Transverse colon (tissue), 4 donors: ENCODE results near the gene ARRDC3. TPM values are rescaled to one million over a fixed set of nuclear protein-coding genes. Genes with fewer than 3 reads are reported as not detected.

ENCODE experiments used
- DNase-seq: peaks from one replicate; pipeline ENCODE4 v3.0.0-alpha.2; 2019
- H3K27ac ChIP-seq, 4 donors: fragments of 200-600 bp; sonication (generic); 2 replicates each; pipeline ENCODE4 v1.5.1; 2016 to 2018; ENCODE audit warnings: inconsistent platforms in 4 of 4
- H3K27me3 ChIP-seq: fragments of 200-600 bp; sonication (generic); 2 replicates; pipeline ENCODE4 v1.5.1; 2017; ENCODE audit warnings: inconsistent platforms
- H3K36me3 ChIP-seq, 4 donors: fragments of 200-600 bp; sonication (generic); 2 replicates each; pipeline ENCODE4 v1.5.1; 2017 to 2019; ENCODE audit warnings: inconsistent platforms in 4 of 4
- H3K4me1 ChIP-seq, 4 donors: fragments of 200-600 bp; sonication (generic); 2 replicates each; pipeline ENCODE4 v1.5.1; 2017 to 2020; ENCODE audit warnings: inconsistent platforms in 4 of 4
- H3K4me3 ChIP-seq, 4 donors: fragments of 200-600 bp; sonication (generic); 1 replicate in 1 of 4; 2 replicates in 3 of 4; pipeline versions ENCODE4 v1.5.1 to v1.6.1; 2017 to 2019; ENCODE audit warnings: inconsistent platforms in 4 of 4
- H3K9me3 ChIP-seq, 2 donors: fragments of 200-600 bp; sonication (generic); 2 replicates each; pipeline ENCODE4 v1.5.1; 2017 to 2019; ENCODE audit warnings: inconsistent platforms in 2 of 2
- EP300 ChIP-seq: sonication (generic); formaldehyde crosslinking; IDR thresholded peaks from one replicate; pipeline ENCODE4 v1.6.1; 2017; ENCODE audit warnings: antibody characterized with exemption, low read depth
- POLR2A ChIP-seq: fragments of 450-650 bp; IDR thresholded peaks from one replicate; pipeline ENCODE4 v1.6.1; 2016; ENCODE audit warnings: antibody characterized with exemption, mild to moderate bottlenecking, moderate library complexity
- POLR2AphosphoS5 ChIP-seq, 3 donors: sonication (generic); formaldehyde crosslinking; IDR thresholded peaks; one replicate each; pipeline ENCODE4 v1.6.1; 2016; ENCODE audit warnings: antibody characterized with exemption in 3 of 3
- WGBS, 2 donors: methylation state at CpG; one replicate each; pipeline ENCODE4 v1.1.5; 2018; ENCODE audit warnings: low coverage in 1 of 2; 5-methylcytosine and 5-hydroxymethylcytosine counted together
- in situ Hi-C, 4 donors: fragments of 200-750 bp; cut with MboI; loops; one replicate each; pipeline versions ENCODE4 v1.15.0 to v1.15.1; 2017; ENCODE audit warnings: low sequenced_read_pairs in 3 of 4, low pct_ligation_motif_present in 1 of 4, low pct_unique_long_range_greater_than_20kb in 1 of 4
- intact Hi-C: fragments of 100-400 bp; cut with DNase I; formaldehyde crosslinking; loops from one replicate; pipeline ENCODE4 v1.15.1; 2023; ENCODE audit warnings: low total_unique reads
- total RNA-seq, 4 donors: library from RNA; depleted of rRNA; stranded (reverse); fragments of >200 nt; gene quantifications; one replicate each; pipeline ENCODE4 v1.1.0, GENCODE V29; 2016
- TF ChIP-seq, protein P1 (sequence below), 5 experiments: fragments of 200-600 bp in 3 of 5; fragments of 450-650 bp in 2 of 5; sonication (generic) in 3 of 5; IDR thresholded peaks; 1 replicate in 2 of 5; 2 replicates in 3 of 5; pipeline ENCODE4 v1.5.1; 2016 to 2017; ENCODE audit warnings: antibody characterized with exemption in 5 of 5, inconsistent platforms in 3 of 5, mild to moderate bottlenecking in 2 of 5, moderate library complexity in 1 of 5

The ARRDC3 gene
- total RNA-seq, 4 donors from 2014 or later, result 13.7 to 29.4 (median 27.5) TPM

DNA sequence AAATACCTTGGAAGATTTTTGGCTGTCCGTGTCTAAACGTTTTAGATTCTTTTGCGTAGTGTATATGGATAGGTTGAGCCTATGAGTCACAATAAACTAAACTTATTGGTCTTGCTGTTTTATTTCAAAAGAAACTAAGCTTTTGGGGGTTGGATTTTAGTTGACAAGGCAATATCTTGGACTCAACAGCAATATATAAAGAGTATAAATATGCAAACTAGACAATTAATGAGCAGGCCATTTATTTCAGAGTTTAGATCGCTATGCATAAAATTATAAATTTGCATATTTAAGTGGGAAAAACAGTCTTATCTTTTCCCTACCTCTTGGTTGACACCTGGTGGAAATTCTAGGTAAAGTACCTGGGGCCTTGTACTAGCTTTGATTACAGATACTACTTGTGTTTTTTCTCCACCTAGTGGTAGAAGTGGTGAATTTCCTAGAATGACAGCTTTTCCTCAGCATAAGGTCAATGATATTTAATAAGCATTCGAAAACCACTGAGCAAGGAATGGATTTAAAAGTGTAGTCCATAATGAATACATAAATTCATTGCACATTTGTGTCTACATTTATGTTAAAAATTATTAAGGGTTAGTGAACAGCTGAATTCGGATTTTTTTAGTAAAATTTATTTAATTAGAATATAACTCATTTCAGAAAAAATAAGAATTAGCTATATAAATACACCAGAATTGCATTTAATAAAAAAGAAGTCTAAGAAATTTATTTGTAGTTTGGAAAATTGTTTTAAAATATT, 1.7 kb upstream of the ARRDC3 start:
- H3K4me1 ChIP-seq, result peaks cover 0 to 15% (median 8%) of the 10 kb centered on the region in 4 donors
- no peaks in the 10 kb centered on the region for H3K9me3 ChIP-seq
- TF ChIP-seq, protein P1, sequence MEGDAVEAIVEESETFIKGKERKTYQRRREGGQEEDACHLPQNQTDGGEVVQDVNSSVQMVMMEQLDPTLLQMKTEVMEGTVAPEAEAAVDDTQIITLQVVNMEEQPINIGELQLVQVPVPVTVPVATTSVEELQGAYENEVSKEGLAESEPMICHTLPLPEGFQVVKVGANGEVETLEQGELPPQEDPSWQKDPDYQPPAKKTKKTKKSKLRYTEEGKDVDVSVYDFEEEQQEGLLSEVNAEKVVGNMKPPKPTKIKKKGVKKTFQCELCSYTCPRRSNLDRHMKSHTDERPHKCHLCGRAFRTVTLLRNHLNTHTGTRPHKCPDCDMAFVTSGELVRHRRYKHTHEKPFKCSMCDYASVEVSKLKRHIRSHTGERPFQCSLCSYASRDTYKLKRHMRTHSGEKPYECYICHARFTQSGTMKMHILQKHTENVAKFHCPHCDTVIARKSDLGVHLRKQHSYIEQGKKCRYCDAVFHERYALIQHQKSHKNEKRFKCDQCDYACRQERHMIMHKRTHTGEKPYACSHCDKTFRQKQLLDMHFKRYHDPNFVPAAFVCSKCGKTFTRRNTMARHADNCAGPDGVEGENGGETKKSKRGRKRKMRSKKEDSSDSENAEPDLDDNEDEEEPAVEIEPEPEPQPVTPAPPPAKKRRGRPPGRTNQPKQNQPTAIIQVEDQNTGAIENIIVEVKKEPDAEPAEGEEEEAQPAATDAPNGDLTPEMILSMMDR (IDR thresholded peaks at IDR 0.05), result peak; percentile 97 to 100 (median 98)
- no peak for TF ChIP-seq POLR2A
- peak; percentile 50 for DNase-seq
- H3K36me3 ChIP-seq, result no peaks in the 10 kb centered on the region
- 4 to 5% methylated on average over 6 of the region's 6 CpGs for WGBS, 2 donors
- no peaks in the 10 kb centered on the region for H3K27me3 ChIP-seq
- H3K27ac ChIP-seq, result peak overlapping the region; percentile 97 to 99 (median 98)
- intact Hi-C loops, result loop anchor here (2.0 to 10.0 kb wide), 4 partner anchors 73 to 450 kb away; no protein-coding TSS in a partner anchor
- in situ Hi-C loops, result loop anchor here (5.0 to 25.0 kb wide), 7 partner anchors 100 to 450 kb away; no protein-coding TSS in a partner anchor
- peak overlapping the region in 3 of 4 donors; percentile 68 to 92 (median 73) for H3K4me3 ChIP-seq

- in situ Hi-C loops (loop anchor here (10.0 to 25.0 kb wide), 6 partner anchors 99 to 449 kb away; no protein-coding TSS in a partner anchor), intact Hi-C loops (loop anchor here (2.0 to 10.0 kb wide), 3 partner anchors 72 to 449 kb away; no protein-coding TSS in a partner anchor)
- H3K36me3 ChIP-seq, result no peaks in the 10 kb centered on the region
- H3K4me1 ChIP-seq, result peaks cover 0 to 16% (median 12%) of the 10 kb centered on the region in 4 donors
- peak overlapping the region; percentile 97 to 99 (median 98) for H3K27ac ChIP-seq
- DNase-seq, result peak; percentile 28
- no peaks in the 10 kb centered on the region for H3K9me3 ChIP-seq
- 2 to 7% methylated on average over 7 of the region's 7 CpGs for WGBS, 2 donors
- peak overlapping the region; percentile 40 to 92 (median 70) for H3K4me3 ChIP-seq
- no peaks in the 10 kb centered on the region for H3K27me3 ChIP-seq
- TF ChIP-seq, protein P1 (IDR thresholded peaks at IDR 0.05), result no peak
- no peak for TF ChIP-seq POLR2A
- no peak for TF ChIP-seq POLR2AphosphoS5 (IDR thresholded peaks at IDR 0.05)
- no peak for TF ChIP-seq EP300
These were observed 811 bp upstream of the ARRDC3 start for GRCh38 chr5:91383956-91384300.

DNA sequence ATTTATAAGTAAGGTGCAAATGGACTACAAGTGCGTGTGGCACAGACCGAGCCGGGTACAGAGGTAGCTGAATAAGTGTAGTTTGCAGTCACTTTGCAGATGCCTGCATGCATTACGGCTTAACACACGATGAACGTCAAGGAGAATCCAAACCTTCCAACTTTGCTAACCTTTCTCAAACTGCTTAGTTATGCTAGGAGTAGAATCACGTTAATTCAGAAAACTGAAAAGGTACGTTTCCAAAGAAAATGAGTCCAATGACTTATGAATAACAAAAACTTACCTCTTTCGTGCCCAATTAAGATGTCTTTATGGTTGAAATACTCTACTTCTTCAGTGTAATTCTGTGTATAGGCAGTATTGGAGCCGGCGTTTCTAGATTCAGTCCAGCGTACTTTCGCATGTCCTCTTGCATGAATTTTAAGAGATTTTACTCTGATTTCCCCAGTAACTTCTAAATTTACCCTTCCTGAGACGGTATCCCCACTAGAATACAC, 539 bp downstream of the ARRDC3 start:
- H3K27ac ChIP-seq, result peak overlapping the region; percentile 97 to 99 (median 98)
- DNase-seq, result peak; percentile 46
- 0% methylated on average over 14 of the region's 14 CpGs for WGBS, 2 donors
- in situ Hi-C loops, result loop anchor here (10.0 to 25.0 kb wide), 6 partner anchors 98 to 448 kb away; no protein-coding TSS in a partner anchor
- TF ChIP-seq EP300, result no peak
- TF ChIP-seq, protein P1 (IDR thresholded peaks at IDR 0.05), result no peak
- peak; percentile 9 to 26 (median 21) for TF ChIP-seq POLR2AphosphoS5 (IDR thresholded peaks at IDR 0.05)
- no peak for TF ChIP-seq POLR2A
- no peaks in the 10 kb centered on the region for H3K27me3 ChIP-seq
- H3K9me3 ChIP-seq, result no peaks in the 10 kb centered on the region
- intact Hi-C loops, result loop anchor here (5.0 to 10.0 kb wide), 2 partner anchors 70 to 448 kb away; no protein-coding TSS in a partner anchor
- peaks cover 0 to 5% (median 1%) of the 10 kb centered on the region in 4 donors for H3K36me3 ChIP-seq
- peaks cover 12 to 30% (median 22%) of the 10 kb centered on the region in 4 donors for H3K4me1 ChIP-seq
- H3K4me3 ChIP-seq, result peak overlapping the region; percentile 68 to 92 (median 75)

- 0 to 1% methylated on average over 10 of the region's 10 CpGs for WGBS, 2 donors
- in situ Hi-C loops, result loop anchor here (10.0 to 25.0 kb wide), 6 partner anchors 97 to 447 kb away; no protein-coding TSS in a partner anchor
- intact Hi-C loops, result loop anchor here (5.0 to 10.0 kb wide), 2 partner anchors 70 to 447 kb away; no protein-coding TSS in a partner anchor
- peak overlapping the region; percentile 97 to 99 (median 98) for H3K27ac ChIP-seq
- TF ChIP-seq EP300 (no peak), POLR2AphosphoS5 (IDR thresholded peaks at IDR 0.05) (peak in 2 of 3 donors; percentile 38 to 55), POLR2A (no peak)
- DNase-seq, result peak; percentile 80
- H3K4me1 ChIP-seq, result peaks cover 16 to 37% (median 23%) of the 10 kb centered on the region in 4 donors
- peak overlapping the region; percentile 68 to 92 (median 75) for H3K4me3 ChIP-seq
- no peaks in the 10 kb centered on the region for H3K9me3 ChIP-seq
- H3K36me3 ChIP-seq, result peaks cover 0 to 9% (median 3%) of the 10 kb centered on the region in 4 donors
- no peaks in the 10 kb centered on the region for H3K27me3 ChIP-seq
These were observed 1.2 kb downstream of the ARRDC3 start for GRCh38 chr5:91381774-91382359.
